Colonic mucosa (tissue), 4 donors: ENCODE data around the gene EPRS1. TPM values are rescaled to one million over a fixed set of nuclear protein-coding genes. Genes with fewer than 3 reads are reported as not detected.

ENCODE experiments used
- DNase-seq: peaks from one replicate; pipeline ENCODE4 v3.0.0-alpha.2; 2020
- H3K27ac ChIP-seq: fragments of 200-600 bp; one replicate; pipeline ENCODE4 v1.8.0; 2021
- H3K27me3 ChIP-seq: fragments of 200-600 bp; one replicate; pipeline ENCODE4 v1.8.0; 2021
- H3K36me3 ChIP-seq: fragments of 200-600 bp; one replicate; pipeline ENCODE4 v1.8.0; 2021
- H3K4me1 ChIP-seq: fragments of 200-600 bp; one replicate; pipeline ENCODE4 v1.8.0; 2021; ENCODE audit warnings: mild to moderate bottlenecking
- H3K4me3 ChIP-seq: fragments of 200-600 bp; one replicate; pipeline ENCODE4 v1.8.0; 2021
- H3K9ac ChIP-seq, 2 donors: one replicate each; pipeline ENCODE4 v1.7.0; 2013; ENCODE audit warnings: control low read depth in 2 of 2, low read depth in 2 of 2, low read length in 2 of 2
- H3K9me3 ChIP-seq: fragments of 200-600 bp; one replicate; pipeline ENCODE4 v1.8.0; 2021
- intact Hi-C: fragments of 100-400 bp; cut with DNase I; formaldehyde crosslinking; loops from one replicate; pipeline ENCODE4 v1.14.1; 2022
- total RNA-seq, 2 donors: library from RNA; stranded (reverse); fragmentation: NEBNext Ultra II Directional in 1 of 2; extraction: Animal tissue kit (Norgen Biotek cat#: 25700) in 1 of 2; gene quantifications; one replicate each; pipeline ENCODE4 v1.2.1, GENCODE V29; 2021
- TF ChIP-seq, protein P1 (sequence below): fragments of 200-600 bp; IDR thresholded peaks from one replicate; pipeline ENCODE4 v1.8.0; 2022; ENCODE audit warnings: antibody characterized with exemption, mild to moderate bottlenecking
- donor health status: healthy.
- donor health status: DM: no; HTN: no; CAD: no.
- donor health status: DM: no; HTN: no; CAD: no.

Gene EPRS1
- total RNA-seq, 2 donors from 2014 or later, result 78.8 to 124 TPM

DNA sequence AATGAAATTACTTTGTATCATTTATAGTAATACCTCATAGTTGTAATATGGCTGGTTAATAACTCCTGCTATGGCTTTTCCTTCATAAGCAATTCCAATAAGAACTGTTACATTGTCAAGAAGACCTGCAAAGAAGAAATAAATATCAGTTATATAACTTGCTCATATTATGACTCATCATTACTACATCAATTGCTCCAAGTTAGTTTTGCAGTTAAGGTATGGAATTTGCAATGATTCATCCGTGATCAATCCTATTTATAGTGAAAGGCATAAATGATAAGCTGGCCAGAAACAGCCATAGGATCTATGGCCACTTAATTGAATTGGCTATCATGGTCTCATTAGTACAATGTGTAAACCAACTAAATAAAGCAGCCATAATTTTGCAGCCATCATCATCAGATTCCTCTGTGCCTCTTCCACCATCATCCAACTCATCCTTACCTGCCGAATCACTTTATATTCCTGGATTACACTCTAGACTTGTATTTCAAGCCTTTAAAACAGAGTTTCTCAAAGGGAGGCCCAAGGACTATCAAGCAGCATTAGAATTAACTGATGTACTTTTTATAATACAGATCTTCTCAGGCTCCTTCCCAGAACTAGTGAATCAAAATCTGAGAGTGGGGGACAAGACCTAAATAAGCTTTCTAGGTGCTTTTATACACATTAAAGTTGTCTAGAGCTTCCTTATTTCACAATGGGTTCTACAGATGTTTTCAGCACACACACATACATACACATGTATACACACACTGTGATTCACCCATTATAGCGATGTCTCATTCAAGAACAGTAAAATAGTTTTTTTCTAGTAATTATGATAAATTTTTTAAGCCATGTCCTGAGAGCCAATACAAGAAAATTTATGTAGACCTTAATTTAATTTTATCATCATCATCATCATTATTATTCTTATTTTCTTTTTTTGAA is 21.2 kb upstream of the EPRS1 start:
- intact Hi-C loops, result no loop called here
- Histone ChIP-seq H3K27ac (no peak overlapping the region), H3K4me3 (no peak overlapping the region), H3K9me3 (no peaks in the 10 kb centered on the region), H3K27me3 (no peaks in the 10 kb centered on the region), H3K36me3 (no peaks in the 10 kb centered on the region), H3K9ac (no peak overlapping the region), H3K4me1 (no peaks in the 10 kb centered on the region)
- TF ChIP-seq, protein P1, sequence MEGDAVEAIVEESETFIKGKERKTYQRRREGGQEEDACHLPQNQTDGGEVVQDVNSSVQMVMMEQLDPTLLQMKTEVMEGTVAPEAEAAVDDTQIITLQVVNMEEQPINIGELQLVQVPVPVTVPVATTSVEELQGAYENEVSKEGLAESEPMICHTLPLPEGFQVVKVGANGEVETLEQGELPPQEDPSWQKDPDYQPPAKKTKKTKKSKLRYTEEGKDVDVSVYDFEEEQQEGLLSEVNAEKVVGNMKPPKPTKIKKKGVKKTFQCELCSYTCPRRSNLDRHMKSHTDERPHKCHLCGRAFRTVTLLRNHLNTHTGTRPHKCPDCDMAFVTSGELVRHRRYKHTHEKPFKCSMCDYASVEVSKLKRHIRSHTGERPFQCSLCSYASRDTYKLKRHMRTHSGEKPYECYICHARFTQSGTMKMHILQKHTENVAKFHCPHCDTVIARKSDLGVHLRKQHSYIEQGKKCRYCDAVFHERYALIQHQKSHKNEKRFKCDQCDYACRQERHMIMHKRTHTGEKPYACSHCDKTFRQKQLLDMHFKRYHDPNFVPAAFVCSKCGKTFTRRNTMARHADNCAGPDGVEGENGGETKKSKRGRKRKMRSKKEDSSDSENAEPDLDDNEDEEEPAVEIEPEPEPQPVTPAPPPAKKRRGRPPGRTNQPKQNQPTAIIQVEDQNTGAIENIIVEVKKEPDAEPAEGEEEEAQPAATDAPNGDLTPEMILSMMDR, result no peak
- no peak for DNase-seq

DNA sequence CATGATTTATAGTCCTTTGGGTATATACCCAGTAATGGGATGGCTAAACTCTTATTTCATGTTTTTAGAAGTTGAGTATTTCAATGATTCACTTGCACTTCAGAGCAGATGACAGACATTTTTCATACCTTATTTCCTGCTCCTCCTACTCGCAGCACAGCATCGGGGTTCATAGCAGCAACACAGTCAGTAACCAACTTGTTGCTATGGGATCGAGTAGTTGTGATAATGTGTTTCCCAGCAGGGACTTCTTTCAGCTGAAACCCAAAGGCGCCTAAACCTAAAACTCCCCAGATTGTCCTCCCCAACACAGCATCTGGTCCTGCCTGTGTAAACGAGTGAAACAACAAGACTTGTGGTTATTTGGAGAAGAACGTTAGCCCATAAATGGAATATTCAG is 16.3 kb upstream of the EPRS1 start:
- Histone ChIP-seq H3K27me3 (no peaks in the 10 kb centered on the region), H3K27ac (no peak overlapping the region), H3K9ac (no peak overlapping the region), H3K36me3 (peaks cover 8% of the 10 kb centered on the region), H3K4me3 (no peak overlapping the region), H3K4me1 (no peaks in the 10 kb centered on the region), H3K9me3 (no peaks in the 10 kb centered on the region)
- TF ChIP-seq, protein P1, result no peak
- no peak for DNase-seq
- intact Hi-C loops, result no loop called here

DNA sequence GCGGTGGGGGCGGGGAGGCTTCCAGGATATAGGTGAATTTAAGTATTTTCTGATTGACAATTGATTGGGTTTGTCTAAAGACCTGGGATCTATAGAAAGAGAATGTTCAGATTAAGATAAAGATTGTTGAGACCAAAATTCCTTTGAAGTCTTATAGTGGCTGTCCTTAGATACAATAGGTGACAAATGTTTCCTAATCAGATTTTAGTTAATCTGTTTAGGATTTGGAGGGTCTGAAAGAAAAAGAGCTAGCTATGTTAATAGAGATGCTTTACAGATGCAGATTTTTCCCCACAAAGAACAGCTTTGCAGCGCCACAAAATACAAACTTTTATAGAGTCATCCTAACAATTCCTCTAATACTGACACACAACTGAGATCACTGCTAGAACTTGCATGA is 14.6 kb upstream of the EPRS1 start:
- Histone ChIP-seq H3K36me3 (peaks cover 8% of the 10 kb centered on the region), H3K4me3 (no peak overlapping the region), H3K9me3 (no peaks in the 10 kb centered on the region), H3K4me1 (no peaks in the 10 kb centered on the region), H3K9ac (no peak overlapping the region), H3K27me3 (no peaks in the 10 kb centered on the region), H3K27ac (no peak overlapping the region)
- TF ChIP-seq, protein P1, result no peak
- intact Hi-C loops, result no loop called here
- DNase-seq, result no peak

DNA sequence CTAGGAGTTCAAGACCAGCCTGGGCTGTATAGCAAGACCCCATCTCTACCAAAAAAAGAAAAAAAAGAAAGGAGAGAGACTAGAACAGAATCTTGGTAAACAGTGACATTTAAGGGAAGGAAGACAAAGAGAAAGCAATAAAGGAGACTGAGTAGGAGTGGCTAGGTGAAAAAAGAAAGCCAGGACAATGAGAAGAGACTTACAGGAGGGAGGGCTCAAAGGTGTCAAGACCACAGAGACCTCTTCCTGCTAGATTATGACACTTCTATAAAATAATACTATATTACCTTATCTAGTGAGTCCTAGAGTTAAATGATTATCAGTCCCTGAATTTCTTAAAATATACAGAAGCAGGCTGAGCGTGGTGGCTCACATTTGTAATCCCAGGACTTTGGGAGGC is 10.1 kb upstream of the EPRS1 start:
- intact Hi-C loops, result no loop called here
- no peaks in the 10 kb centered on the region for H3K9me3 ChIP-seq
- no peak overlapping the region for H3K9ac ChIP-seq
- no peaks in the 10 kb centered on the region for H3K27me3 ChIP-seq
- TF ChIP-seq, protein P1, result no peak
- peaks cover 8% of the 10 kb centered on the region for H3K36me3 ChIP-seq
- no peak for DNase-seq
- no peak overlapping the region for H3K27ac ChIP-seq
- no peaks in the 10 kb centered on the region for H3K4me1 ChIP-seq
- no peak overlapping the region for H3K4me3 ChIP-seq

DNA sequence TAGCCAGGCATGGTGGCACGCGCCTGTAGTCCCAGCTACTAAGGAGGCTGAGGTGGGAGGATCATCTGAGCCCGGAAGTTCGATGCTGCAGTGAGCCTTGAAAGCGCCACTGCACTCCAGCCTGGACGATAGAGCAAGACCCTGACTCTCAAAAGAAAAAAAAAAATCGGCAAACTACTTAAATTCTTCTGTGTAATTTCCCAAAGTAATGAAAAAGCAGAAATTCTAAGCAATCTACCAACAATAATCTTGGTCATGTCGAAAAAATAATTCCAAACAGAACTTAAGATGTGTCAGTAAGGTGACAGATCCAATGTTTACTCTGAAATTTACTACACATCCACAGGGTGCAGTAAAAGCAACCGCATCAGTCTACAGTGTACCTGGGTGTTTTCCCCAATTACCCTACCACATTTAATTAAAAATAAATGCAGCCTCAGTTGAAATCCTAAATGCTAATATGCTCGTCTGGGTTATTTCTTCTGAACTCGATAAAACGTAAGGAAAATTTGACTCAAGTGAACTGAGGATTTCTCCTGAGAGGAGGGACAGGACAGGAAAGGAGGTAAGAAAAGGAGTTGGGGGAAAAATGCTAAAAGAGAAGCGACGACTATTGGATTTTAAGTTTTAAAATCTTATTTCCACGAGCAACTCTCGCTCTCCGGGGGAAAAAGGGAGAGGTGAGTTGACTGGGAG is 801 bp downstream of the EPRS1 start:
- Histone ChIP-seq H3K4me3 (peak overlapping the region; percentile 91), H3K27ac (peak overlapping the region; percentile 89), H3K27me3 (no peaks in the 10 kb centered on the region), H3K9me3 (no peaks in the 10 kb centered on the region), H3K36me3 (no peaks in the 10 kb centered on the region), H3K9ac (peak overlapping the region; percentile 92 to 99), H3K4me1 (peaks cover 16% of the 10 kb centered on the region)
- TF ChIP-seq, protein P1, result no peak
- peak; percentile 19 for DNase-seq
- intact Hi-C loops, result loop anchor here (10.0 kb wide), 1 partner anchor 49 kb away; the partner anchor contains the start of gene IARS2
